Peyer's patch (tissue), 4 donors: ENCODE measurements around the gene OSBPL10. TPM values are rescaled to one million over a fixed set of nuclear protein-coding genes. Genes with fewer than 3 reads are reported as not detected.
A peak's percentile ranks its signal among the peaks of the same experiment; 100 is the strongest.
"Not testable (repeated sequence)": the region's sequence is repeated elsewhere in the genome, so short reads cannot be mapped to it uniquely, and the experiment has no call there.

Source experiments
- DNase-seq, 3 donors: peaks; one replicate each; pipeline ENCODE4 v3.0.0-alpha.2; 2017 to 2019
- H3K27ac ChIP-seq, 4 donors: fragments of 200-600 bp; sonication (generic); one replicate each; pipeline ENCODE4 v1.5.1; 2016 to 2019
- H3K27me3 ChIP-seq, 2 donors: fragments of 200-600 bp; sonication (generic); one replicate each; pipeline ENCODE4 v1.5.1; 2019
- H3K36me3 ChIP-seq, 3 donors: fragments of 200-600 bp; sonication (generic); one replicate each; pipeline ENCODE4 v1.5.1; 2016 to 2019
- H3K4me1 ChIP-seq, 4 donors: fragments of 200-600 bp; sonication (generic); one replicate each; pipeline ENCODE4 v1.5.1; 2016 to 2019
- H3K4me3 ChIP-seq, 4 donors: fragments of 200-600 bp; sonication (generic); 1 replicate in 3 of 4; 2 replicates in 1 of 4; pipeline ENCODE4 v1.5.1; 2016 to 2019; ENCODE audit warnings: mild to moderate bottlenecking in 1 of 4
- H3K9me3 ChIP-seq, 4 donors: fragments of 200-600 bp; sonication (generic); one replicate each; pipeline ENCODE4 v1.5.1; 2016 to 2019; ENCODE audit warnings: mild to moderate bottlenecking in 1 of 4
- CTCF ChIP-seq, 6 experiments: fragments of 450-650 bp in 4 of 6; fragments of 200-600 bp in 2 of 6; sonication (generic) in 1 of 6; IDR thresholded peaks; one replicate each; pipeline ENCODE4 v1.5.1; 2017 to 2019; ENCODE audit warnings: antibody characterized with exemption in 6 of 6, mild to moderate bottlenecking in 3 of 6, moderate library complexity in 1 of 6
- POLR2A ChIP-seq, 2 donors: fragments of 450-650 bp; IDR thresholded peaks; one replicate each; pipeline ENCODE4 v1.5.1; 2017; ENCODE audit warnings: antibody characterized with exemption in 2 of 2, mild to moderate bottlenecking in 2 of 2, moderate library complexity in 2 of 2
- total RNA-seq, 4 donors: library from RNA; depleted of rRNA; stranded (reverse); fragments of >200 nt; gene quantifications; one replicate each; pipeline ENCODE4 v1.1.0, GENCODE V29; 2016

The OSBPL10 gene
- total RNA-seq, 4 donors from 2014 or later = 18.5 to 128 (median 60.5) TPM

- H3K4me3 ChIP-seq = no peak overlapping the region
- H3K9me3 ChIP-seq = no peaks in the 10 kb centered on the region
- DNase-seq = no peak
- no peaks in the 10 kb centered on the region for H3K4me1 ChIP-seq
- H3K27me3 ChIP-seq = no peaks in the 10 kb centered on the region
- H3K36me3 ChIP-seq = no peaks in the 10 kb centered on the region
- TF ChIP-seq CTCF (IDR thresholded peaks at IDR 0.05) (no peak), POLR2A (IDR thresholded peaks at IDR 0.05) (no peak)
- no peak overlapping the region for H3K27ac ChIP-seq
Observed at GRCh38 chr3:31868236-31868635, 112.8 kb downstream of the OSBPL10 start.

GRCh38 chr3:31862666-31863279 is 118.3 kb downstream of the OSBPL10 start:
- H3K4me1 ChIP-seq = peaks cover 0 to 3% (median 0%) of the 10 kb centered on the region in 4 donors
- H3K27me3 ChIP-seq = no peaks in the 10 kb centered on the region
- no peak for TF ChIP-seq CTCF (IDR thresholded peaks at IDR 0.05)
- TF ChIP-seq POLR2A (IDR thresholded peaks at IDR 0.05) = no peak
- H3K36me3 ChIP-seq = no peaks in the 10 kb centered on the region
- H3K27ac ChIP-seq = no peak overlapping the region
- H3K4me3 ChIP-seq = no peak overlapping the region
- no peak for DNase-seq
- H3K9me3 ChIP-seq = no peaks in the 10 kb centered on the region

- TF ChIP-seq POLR2A (IDR thresholded peaks at IDR 0.05) (no peak), CTCF (IDR thresholded peaks at IDR 0.05) (no peak)
- Histone ChIP-seq H3K36me3 (no peaks in the 10 kb centered on the region), H3K9me3 (no peaks in the 10 kb centered on the region), H3K27me3 (no peaks in the 10 kb centered on the region), H3K27ac (no peak overlapping the region), H3K4me3 (no peak overlapping the region), H3K4me1 (peaks cover 0 to 3% (median 0%) of the 10 kb centered on the region in 4 donors)
- no peak for DNase-seq
Observed at GRCh38 chr3:31861826-31862225, 119.2 kb downstream of the OSBPL10 start.

GRCh38 chr3:31860642-31861041 is 120.4 kb downstream of the OSBPL10 start:
- H3K9me3 ChIP-seq, H3K36me3 ChIP-seq, H3K4me1 ChIP-seq, DNase-seq, H3K27ac ChIP-seq, H3K4me3 ChIP-seq, H3K27me3 ChIP-seq: not testable (repeated sequence)

GRCh38 chr3:31859245-31859644 is 121.8 kb downstream of the OSBPL10 start:
- no peak for TF ChIP-seq POLR2A (IDR thresholded peaks at IDR 0.05)
- TF ChIP-seq CTCF (IDR thresholded peaks at IDR 0.05) = no peak
- no peak for DNase-seq
- Histone ChIP-seq H3K4me1 (peaks cover 0 to 3% (median 0%) of the 10 kb centered on the region in 4 donors), H3K36me3 (no peaks in the 10 kb centered on the region), H3K4me3 (no peak overlapping the region), H3K9me3 (no peaks in the 10 kb centered on the region), H3K27ac (no peak overlapping the region), H3K27me3 (no peaks in the 10 kb centered on the region)

- Histone ChIP-seq H3K27ac (no peak overlapping the region), H3K36me3 (no peaks in the 10 kb centered on the region), H3K9me3 (no peaks in the 10 kb centered on the region), H3K27me3 (no peaks in the 10 kb centered on the region), H3K4me3 (no peak overlapping the region), H3K4me1 (peaks cover 0 to 3% (median 0%) of the 10 kb centered on the region in 4 donors)
- DNase-seq = no peak
- TF ChIP-seq CTCF (IDR thresholded peaks at IDR 0.05) (peak in 2 of 6 experiments; percentile 6 to 10), POLR2A (IDR thresholded peaks at IDR 0.05) (no peak)
Observed at GRCh38 chr3:31858439-31858838, 122.6 kb downstream of the OSBPL10 start.
